Upper lobe of left lung (tissue), 4 donors: ENCODE results near the gene SMIM10.

ENCODE experiments used
- CTCF ChIP-seq, 6 experiments: fragments of 450-650 bp in 4 of 6; fragments of 200-600 bp in 2 of 6; sonication (generic) in 2 of 6; IDR thresholded peaks; one replicate each; pipeline ENCODE4 v1.5.1; 2016 to 2019; ENCODE audit warnings: antibody characterized with exemption in 6 of 6
- POLR2A ChIP-seq, 4 donors: fragments of 450-650 bp; IDR thresholded peaks; one replicate each; pipeline ENCODE4 v1.5.1; 2016 to 2017; ENCODE audit warnings: antibody characterized with exemption in 4 of 4, mild to moderate bottlenecking in 2 of 4
- POLR2AphosphoS5 ChIP-seq, 2 donors: sonication (generic); formaldehyde crosslinking; IDR thresholded peaks; one replicate each; pipeline ENCODE4 v1.5.1; 2017; ENCODE audit warnings: antibody characterized with exemption in 2 of 2

GRCh38 chrX:134982748-134983147, 8.0 kb upstream of the SMIM10 start:
- no peak for TF ChIP-seq CTCF (IDR thresholded peaks at IDR 0.05)
- no peak for TF ChIP-seq POLR2A (IDR thresholded peaks at IDR 0.05)
- TF ChIP-seq POLR2AphosphoS5 (IDR thresholded peaks at IDR 0.05), result no peak
